HG03095 (cell line): ENCODE results near the gene GPR31.

Experiments
- ATAC-seq: cut with Tn5 transposase; IDR thresholded peaks from one replicate; pipeline ENCODE4 v1.9.1; 2021; ENCODE audit warnings: moderate library complexity; ENCODE audit not compliant: unreplicated experiment

The GPR31 gene

GRCh38 chr6:167140589-167141474 lies 16.9 kb downstream of the GPR31 start:
- no peak for ATAC-seq

GRCh38 chr6:167139761-167140160 lies 18.0 kb downstream of the GPR31 start:
- ATAC-seq, result no peak

GRCh38 chr6:167137881-167138280 lies 19.9 kb downstream of the GPR31 start:
- no peak for ATAC-seq

GRCh38 chr6:167137081-167137480 lies 20.7 kb downstream of the GPR31 start:
- no peak for ATAC-seq

GRCh38 chr6:167136376-167136775 lies 21.4 kb downstream of the GPR31 start:
- ATAC-seq, result no peak

GRCh38 chr6:167134448-167135328 lies 23.1 kb downstream of the GPR31 start:
- no peak for ATAC-seq

GRCh38 chr6:167130712-167131684 lies 26.8 kb downstream of the GPR31 start:
- ATAC-seq, result no peak

- no peak for ATAC-seq
Observed at GRCh38 chr6:167130008-167130677, 27.6 kb downstream of the GPR31 start.

GRCh38 chr6:167129562-167129961 lies 28.2 kb downstream of the GPR31 start:
- no peak for ATAC-seq

- ATAC-seq, result no peak
Observed at GRCh38 chr6:167129159-167129558, 28.6 kb downstream of the GPR31 start.

GRCh38 chr6:167127785-167128531 lies 29.8 kb downstream of the GPR31 start:
- peak; percentile 38 for ATAC-seq

GRCh38 chr6:167125855-167126349 lies 31.9 kb downstream of the GPR31 start:
- no peak for ATAC-seq

- no peak for ATAC-seq
Observed at GRCh38 chr6:167125410-167125809, 32.4 kb downstream of the GPR31 start.

GRCh38 chr6:167124753-167125152 lies 33.0 kb downstream of the GPR31 start:
- no peak for ATAC-seq

GRCh38 chr6:167122827-167123657 lies 34.7 kb downstream of the GPR31 start, which contains the start of gene CCR6:
TSS of gene CCR6 (plus strand) at chr6:167123096. CDS start at chr6:167136135, 13,039 bp downstream.
- no peak for ATAC-seq

- peak; percentile 46 for ATAC-seq
Observed at GRCh38 chr6:167122041-167122826, 35.5 kb downstream of the GPR31 start.

GRCh38 chr6:167121335-167121841 lies 36.4 kb downstream of the GPR31 start:
- no peak for ATAC-seq
